NCI-H526 (cell line): Measurements from ENCODE around the gene WDR27.
A peak's percentile ranks its signal among the peaks of the same experiment; 100 is the strongest.

Experiments used
- DNase-seq, 2 experiments: peaks; one replicate each; lab custom pipeline; 2025; lab: John Stamatoyannopoulos, UW

The WDR27 gene

DNA sequence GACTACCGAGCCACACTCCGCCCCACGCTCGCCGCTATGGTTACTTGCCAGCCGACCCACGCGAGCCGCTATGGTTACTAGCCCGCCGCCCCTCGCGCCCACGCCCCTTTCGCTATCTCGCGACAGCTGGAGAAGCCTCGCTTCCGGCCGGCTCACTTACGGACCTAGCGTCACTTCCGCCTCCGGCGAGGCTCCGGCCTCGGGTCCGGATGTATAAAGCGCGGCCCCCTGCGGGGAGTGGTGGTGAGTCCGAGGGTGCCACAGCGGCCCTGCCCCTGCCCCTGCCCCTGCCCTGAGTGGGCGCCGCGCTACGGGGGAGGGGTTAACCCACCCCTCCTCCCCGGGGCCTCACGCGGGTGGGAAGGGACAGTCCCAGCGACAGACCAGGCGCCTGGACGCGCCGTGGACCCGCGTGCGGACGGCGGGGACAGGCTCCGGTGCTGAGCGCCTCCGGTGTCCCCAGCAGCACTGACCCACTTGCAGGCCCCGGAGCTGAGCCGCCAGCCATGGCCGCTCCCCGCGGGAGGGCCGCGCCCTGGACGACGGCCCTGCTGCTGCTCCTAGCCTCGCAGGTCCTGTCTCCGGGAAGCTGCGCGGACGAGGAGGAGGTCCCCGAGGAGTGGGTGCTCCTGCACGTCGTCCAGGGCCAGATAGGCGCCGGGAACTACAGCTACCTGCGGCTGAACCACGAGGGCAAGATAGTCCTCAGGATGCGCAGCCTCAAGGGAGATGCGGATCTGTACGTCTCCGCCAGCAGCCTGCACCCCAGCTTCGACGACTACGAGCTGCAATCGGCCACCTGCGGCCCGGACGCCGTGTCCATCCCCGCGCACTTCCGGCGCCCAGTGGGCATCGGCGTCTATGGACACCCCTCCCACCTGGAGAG lies at the start of gene WDR27, which contains the start of gene C6orf120:
Gene WDR27, minus strand, starts transcription at position 76 of the 886 bp plus-strand sequence. CDS start 13,024 bp downstream, outside the sequence.
Gene C6orf120, plus strand, starts transcription at position 173 of the 886 bp plus-strand sequence. Its CDS starts 334 bp downstream, at position 507.
- peak; percentile 92 to 98 for DNase-seq

GRCh38 chr6:169746556-169746955 lies 44.7 kb upstream of the WDR27 start:
- DNase-seq = no peak

DNA sequence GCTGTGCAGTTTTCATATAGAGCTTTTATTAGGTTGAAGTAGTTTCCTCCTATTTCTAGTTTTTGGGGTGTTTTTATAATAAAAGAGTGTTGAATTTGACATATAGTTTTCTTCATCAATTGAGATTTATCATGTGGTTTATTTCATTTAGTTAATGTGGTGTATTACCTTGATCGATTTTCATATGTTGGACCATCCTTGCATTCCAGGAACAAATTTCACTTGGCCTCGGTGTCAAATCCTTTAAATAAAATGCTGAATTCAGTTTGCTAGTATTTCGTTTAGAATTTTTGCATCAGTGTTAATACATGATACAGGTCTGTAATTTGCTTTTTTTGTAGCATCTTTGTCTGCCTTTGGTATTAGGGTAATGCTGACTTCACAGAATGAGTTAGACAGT lies 43.6 kb upstream of the WDR27 start:
- DNase-seq = no peak

GRCh38 chr6:169741344-169741743 lies 39.5 kb upstream of the WDR27 start:
- no peak for DNase-seq

DNA sequence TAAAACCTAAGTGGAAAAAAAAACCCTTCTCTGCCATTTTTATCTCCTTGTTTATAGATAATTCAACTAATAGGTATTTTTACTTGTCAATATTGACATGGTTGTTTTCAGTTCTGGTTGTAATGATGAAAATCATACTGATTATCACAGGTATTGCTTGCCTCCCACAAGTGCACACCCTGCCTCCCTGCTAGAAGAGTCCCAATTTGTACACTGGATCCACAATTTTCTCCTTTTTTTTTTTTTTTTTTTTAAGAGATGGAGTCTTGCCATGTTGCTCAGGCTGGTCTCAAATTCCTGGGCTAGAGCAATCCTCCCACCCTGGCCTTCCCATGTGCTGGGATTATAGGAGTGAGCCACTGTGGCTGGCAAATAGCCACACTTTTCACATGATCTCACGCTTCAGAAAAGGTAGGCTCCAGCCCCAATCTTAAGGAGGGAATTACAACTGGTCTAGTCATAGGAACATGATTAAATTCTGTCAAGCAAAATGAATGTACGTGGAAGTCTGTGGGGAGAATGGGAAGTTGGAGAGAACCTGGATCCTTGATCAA lies 37.2 kb upstream of the WDR27 start:
- DNase-seq = no peak

- DNase-seq = no peak
Measured at GRCh38 chr6:169738204-169738975, 36.6 kb upstream of the WDR27 start.

DNA sequence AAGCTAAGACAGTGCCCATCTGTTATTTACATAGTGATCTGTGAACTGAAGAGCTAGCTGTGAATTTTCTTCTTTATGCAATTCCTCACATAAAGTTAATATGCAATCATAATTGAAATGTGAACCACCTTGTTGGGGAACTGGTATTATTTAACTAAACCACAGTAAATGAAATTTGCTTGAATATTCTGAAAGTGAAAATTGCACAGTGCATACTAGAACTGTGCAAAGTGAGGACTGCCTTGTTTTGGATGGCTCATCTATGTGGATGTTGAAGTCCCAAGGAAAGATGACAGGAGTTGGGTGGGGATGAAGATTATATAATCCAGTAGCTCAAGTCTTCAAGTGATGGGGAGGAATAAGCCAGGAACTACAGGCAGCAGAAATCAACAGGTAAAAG lies 28.1 kb upstream of the WDR27 start:
- DNase-seq = no peak

- DNase-seq = no peak
Measured at GRCh38 chr6:169726963-169727362, 25.1 kb upstream of the WDR27 start.

GRCh38 chr6:169726049-169726400 lies 24.2 kb upstream of the WDR27 start:
- DNase-seq = no peak

- DNase-seq = peak; percentile 11 to 43
Measured at GRCh38 chr6:169725125-169726048, 23.6 kb upstream of the WDR27 start.

GRCh38 chr6:169724494-169725124 lies 22.8 kb upstream of the WDR27 start, which contains the start of gene PHF10:
TSS of gene PHF10 (minus strand) at chr6:169724500. CDS start at chr6:169723931, 569 bp downstream.
- peak; percentile 13 to 87 for DNase-seq

- peak in 1 of 2 experiments; percentile 64 for DNase-seq
Measured at GRCh38 chr6:169723991-169724493, 22.2 kb upstream of the WDR27 start.

- DNase-seq = peak; percentile 4 to 67
Measured at GRCh38 chr6:169723200-169723909, 21.5 kb upstream of the WDR27 start.

DNA sequence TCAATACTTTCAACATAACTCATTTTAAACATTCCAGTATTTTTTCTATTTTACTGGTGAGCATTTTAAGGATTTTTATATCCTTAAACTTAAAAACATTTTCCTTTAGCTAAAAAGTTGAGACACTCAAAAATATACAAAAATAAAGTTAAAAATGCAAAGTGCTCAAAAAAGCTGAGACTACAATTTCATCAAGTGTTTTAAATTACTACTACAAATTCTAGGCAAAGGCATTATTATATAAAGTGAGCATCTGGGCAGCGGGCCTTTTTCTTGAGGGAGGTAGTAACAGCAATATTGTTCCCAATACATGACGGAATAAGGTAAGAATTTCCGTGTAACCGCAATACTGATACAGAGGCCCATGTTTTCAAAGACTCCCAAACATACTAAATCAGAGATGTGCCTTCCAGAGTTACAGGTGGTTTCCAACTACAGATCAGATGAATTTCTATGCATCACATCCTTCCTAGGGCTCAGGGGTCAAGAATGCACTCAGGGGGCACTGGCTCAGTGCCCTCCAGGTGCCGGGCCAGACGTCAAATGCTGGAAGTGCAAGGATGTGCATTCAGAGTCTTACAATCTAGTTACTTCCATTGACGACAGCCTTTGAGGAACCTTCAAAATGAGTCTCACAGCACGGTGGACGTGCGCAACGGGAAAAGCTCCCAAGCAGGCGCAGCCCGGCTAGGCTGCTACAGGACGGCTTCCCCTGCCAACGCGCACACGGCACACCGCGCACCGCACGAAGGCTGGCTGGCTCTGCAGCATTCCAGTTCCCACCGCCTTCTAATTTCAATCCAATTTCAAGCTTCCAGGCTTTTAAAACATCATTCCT lies 20.8 kb upstream of the WDR27 start:
- DNase-seq = peak; percentile 51 to 67

DNA sequence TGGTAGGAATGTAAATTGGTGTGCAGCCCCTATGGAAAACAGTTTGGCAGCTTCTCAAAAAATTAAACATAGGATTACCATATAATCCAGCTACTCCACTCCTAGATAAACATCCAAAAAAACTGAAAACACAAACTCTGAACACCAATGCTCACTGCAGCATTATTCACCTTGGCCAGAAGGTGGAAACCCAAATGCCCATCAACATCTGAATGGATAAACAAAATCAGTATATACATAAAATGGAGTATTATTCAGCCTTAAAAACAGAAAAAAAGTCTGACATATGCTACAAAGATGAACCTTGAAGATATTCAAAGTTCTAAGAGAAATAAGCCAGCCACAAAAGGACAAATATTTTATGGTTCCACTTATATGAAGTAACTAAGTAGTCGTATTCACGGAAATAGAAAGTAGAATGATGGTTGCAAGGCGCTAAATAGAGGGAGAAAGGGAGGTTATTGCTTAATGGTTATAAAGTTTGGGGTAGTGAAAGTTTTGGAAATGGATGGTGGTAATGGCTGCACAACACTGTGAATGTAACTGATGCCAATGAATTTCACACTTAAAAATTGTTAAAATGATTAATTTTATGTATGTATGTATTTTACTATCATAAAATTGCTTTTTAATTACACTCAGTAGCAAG lies 18.5 kb upstream of the WDR27 start:
- no peak for DNase-seq

DNA sequence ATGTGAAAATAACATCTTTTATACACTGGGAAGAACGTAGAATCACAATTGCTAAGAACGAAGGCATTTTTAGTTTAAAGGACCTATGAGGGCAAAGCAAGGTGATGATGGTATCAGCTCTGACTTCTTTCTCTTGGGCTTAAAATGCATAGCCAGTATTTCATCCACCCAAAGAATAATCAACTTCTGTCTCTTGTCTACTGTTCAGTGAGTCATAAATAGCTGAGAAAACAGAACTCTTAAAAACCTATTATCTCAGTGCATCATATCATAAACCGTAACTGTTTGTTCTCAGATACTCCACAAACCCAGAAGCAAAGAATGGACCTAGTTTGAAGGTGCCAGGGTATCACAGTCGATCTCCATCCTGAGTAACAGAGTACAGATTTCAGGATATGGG lies 17.3 kb upstream of the WDR27 start:
- no peak for DNase-seq

DNA sequence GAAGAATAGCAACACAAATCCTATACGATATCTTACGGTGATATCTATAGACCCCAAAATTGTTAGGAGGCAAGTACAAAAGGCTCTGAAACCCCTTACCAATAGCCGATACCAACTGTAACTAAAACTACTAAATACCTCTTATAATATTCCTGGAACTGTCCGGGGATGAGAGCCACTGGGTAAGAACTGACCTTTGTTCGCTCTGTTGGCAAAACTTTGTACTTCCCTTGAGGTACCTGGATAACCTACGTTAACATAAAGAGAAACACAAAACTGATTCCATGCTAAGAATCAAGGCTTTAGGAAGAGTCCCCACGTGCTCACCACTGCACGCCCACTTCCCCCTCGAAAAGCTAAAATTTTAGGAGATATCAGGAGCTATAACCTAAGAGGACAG lies 12.8 kb upstream of the WDR27 start:
- DNase-seq = no peak

- no peak for DNase-seq
Measured at GRCh38 chr6:169714178-169714577, 12.3 kb upstream of the WDR27 start.

DNA sequence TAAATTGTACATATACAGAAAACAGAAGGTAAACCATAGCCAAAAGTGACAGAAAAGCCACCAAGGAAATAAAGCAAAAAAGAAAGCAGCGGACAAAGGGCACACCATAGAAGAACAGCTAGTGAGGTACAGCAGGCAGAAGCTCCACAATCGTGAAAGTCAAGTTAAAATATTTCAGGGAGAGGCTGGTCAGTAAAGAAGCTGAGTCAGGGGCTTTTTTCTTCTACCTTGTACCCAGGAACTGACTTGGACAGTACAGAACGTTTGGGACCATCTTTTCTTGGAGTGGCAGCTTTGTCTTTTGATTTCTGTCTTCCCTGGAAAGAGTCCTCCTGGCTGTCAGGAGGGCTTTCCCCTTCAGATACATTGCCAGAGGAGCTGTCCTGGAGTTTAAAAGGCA lies 8.2 kb upstream of the WDR27 start:
- DNase-seq = no peak
